ENCODE measurements around the gene CD84. TPM values are rescaled to one million over a fixed set of nuclear protein-coding genes. Genes with fewer than 3 reads are reported as not detected.

CD84 gene
- total RNA-seq, 3 donors from 2014 or later, result 3.8 to 7.3 (median 6.6) TPM

GRCh38 chr1:160605792-160606479 lies 26.6 kb upstream of the CD84 start:
- DNase-seq (no peak), ATAC-seq (no peak)
- Histone ChIP-seq H3K4me3 (no peak overlapping the region), H3K36me3 (ENCODE audit: low read depth) (no peaks in the 10 kb centered on the region), H3K9me3 (peaks cover 9% of the 10 kb centered on the region), H3K4me1 (ENCODE audit: low read depth) (no peaks in the 10 kb centered on the region)
- intact Hi-C loops (cut with DNase I, micrococcal nuclease), result loop anchor here in 1 of 2 donors (2.0 kb wide), 1 partner anchor 177 kb away; no protein-coding TSS in a partner anchor
- TF ChIP-seq, protein P1, sequence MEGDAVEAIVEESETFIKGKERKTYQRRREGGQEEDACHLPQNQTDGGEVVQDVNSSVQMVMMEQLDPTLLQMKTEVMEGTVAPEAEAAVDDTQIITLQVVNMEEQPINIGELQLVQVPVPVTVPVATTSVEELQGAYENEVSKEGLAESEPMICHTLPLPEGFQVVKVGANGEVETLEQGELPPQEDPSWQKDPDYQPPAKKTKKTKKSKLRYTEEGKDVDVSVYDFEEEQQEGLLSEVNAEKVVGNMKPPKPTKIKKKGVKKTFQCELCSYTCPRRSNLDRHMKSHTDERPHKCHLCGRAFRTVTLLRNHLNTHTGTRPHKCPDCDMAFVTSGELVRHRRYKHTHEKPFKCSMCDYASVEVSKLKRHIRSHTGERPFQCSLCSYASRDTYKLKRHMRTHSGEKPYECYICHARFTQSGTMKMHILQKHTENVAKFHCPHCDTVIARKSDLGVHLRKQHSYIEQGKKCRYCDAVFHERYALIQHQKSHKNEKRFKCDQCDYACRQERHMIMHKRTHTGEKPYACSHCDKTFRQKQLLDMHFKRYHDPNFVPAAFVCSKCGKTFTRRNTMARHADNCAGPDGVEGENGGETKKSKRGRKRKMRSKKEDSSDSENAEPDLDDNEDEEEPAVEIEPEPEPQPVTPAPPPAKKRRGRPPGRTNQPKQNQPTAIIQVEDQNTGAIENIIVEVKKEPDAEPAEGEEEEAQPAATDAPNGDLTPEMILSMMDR (IDR thresholded peaks at IDR 0.05), result no peak

DNA sequence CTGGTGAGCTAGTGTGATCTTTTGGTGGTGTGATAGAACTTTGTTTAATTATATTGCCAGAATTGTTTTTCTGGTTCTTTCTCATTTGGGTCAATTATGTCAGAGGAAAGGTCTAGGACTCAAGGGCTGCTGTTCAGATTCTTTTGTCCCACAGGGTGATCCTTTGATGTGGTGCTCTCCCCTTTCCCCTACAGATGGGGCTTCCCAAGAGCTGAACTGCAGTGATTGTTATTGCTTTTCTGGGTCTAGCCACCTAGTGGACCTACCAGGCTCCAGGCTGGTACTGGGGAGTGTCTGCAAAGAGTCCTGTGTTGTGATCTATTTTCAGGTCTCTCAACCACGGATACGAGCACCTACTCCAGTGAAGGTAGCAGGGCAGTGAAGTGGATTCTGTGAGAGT lies 25.9 kb upstream of the CD84 start:
- ATAC-seq (no peak), DNase-seq (no peak)
- TF ChIP-seq, protein P1 (IDR thresholded peaks at IDR 0.05), result no peak
- H3K4me3 ChIP-seq, result no peak overlapping the region
- H3K36me3 ChIP-seq (ENCODE audit: low read depth), result no peaks in the 10 kb centered on the region
- H3K4me1 ChIP-seq (ENCODE audit: low read depth), result no peaks in the 10 kb centered on the region
- intact Hi-C loops (cut with DNase I, micrococcal nuclease), result no loop called here
- H3K9me3 ChIP-seq, result peaks cover 14% of the 10 kb centered on the region

DNA sequence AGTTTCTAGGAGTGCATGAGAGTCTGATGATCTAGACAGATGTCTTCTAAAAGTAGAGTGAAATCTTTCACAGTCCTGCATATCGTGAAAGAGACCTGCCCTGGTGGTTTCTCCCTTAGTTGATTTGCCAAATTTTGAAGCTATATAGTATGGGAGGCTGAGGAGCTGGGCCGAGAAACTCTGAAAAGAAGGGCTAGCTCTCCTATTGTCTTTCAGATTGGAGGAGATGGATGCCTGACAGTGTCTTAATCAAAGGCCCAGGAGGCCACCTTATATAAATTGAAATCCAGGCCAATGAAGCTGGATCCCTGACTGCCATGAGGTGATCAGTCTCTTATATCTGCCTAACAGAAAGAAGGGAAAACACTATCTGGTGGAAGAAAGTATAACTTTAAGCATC lies 18.4 kb upstream of the CD84 start:
- Histone ChIP-seq H3K9me3 (peaks cover 14% of the 10 kb centered on the region), H3K4me1 (ENCODE audit: low read depth) (no peaks in the 10 kb centered on the region), H3K36me3 (ENCODE audit: low read depth) (no peaks in the 10 kb centered on the region), H3K4me3 (no peak overlapping the region)
- intact Hi-C loops (cut with DNase I, micrococcal nuclease), result no loop called here
- TF ChIP-seq, protein P1 (IDR thresholded peaks at IDR 0.05), result no peak
- no peak for ATAC-seq
- DNase-seq, result no peak

DNA sequence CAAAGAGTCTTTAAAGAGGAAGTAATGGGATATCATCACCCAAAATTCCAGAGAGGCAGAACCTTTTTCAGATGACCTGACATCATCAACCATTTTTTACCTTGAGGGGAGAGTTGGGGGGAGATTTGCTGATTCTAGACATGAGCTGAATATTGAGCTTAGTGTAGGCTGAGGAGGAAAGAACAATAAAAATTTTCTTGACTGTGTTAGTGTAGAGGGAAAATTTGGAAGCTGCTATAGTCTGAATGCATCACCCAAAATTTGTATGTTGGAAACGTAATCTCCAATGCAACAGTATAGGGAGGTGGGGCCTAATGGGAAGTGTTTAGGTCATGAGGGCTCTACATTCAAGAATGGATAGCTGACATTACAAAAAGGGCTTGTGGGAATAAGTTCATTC lies 17.8 kb upstream of the CD84 start:
- Histone ChIP-seq H3K9me3 (peaks cover 14% of the 10 kb centered on the region), H3K36me3 (ENCODE audit: low read depth) (no peaks in the 10 kb centered on the region), H3K4me3 (no peak overlapping the region), H3K4me1 (ENCODE audit: low read depth) (no peaks in the 10 kb centered on the region)
- ATAC-seq, result no peak
- TF ChIP-seq, protein P1 (IDR thresholded peaks at IDR 0.05), result no peak
- DNase-seq, result no peak
- intact Hi-C loops (cut with DNase I, micrococcal nuclease), result no loop called here

DNA sequence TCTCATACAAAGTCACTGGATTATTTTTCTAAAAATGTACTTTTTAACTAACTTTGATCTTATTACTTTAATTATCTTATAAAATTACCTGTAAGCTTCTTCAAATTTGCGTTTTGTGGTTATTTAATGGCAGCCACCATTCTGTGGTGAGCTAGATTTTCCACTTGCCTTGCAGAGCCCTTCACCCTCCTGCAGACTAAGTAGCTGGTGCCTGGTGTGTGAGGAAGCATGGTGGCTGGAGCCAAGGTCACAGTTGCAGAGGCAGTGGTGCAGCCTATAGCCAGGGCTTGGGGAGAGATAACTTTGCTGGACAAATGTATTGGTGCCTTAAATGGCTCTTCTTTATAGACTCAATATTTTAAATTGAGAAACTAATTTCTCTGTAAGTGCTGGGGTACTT lies 11.2 kb upstream of the CD84 start:
- TF ChIP-seq, protein P1 (IDR thresholded peaks at IDR 0.05), result no peak
- intact Hi-C loops (cut with DNase I, micrococcal nuclease), result no loop called here
- ATAC-seq (no peak), DNase-seq (no peak)
- H3K36me3 ChIP-seq (ENCODE audit: low read depth), result no peaks in the 10 kb centered on the region
- H3K4me1 ChIP-seq (ENCODE audit: low read depth), result no peaks in the 10 kb centered on the region
- no peak overlapping the region for H3K4me3 ChIP-seq
- no peaks in the 10 kb centered on the region for H3K9me3 ChIP-seq

Measured in mucosa of descending colon (tissue), 3 donors.